ENCODE measurements around the gene FNIP2.
"Not testable (repeated sequence)": the region's sequence is repeated elsewhere in the genome, so short reads cannot be mapped to it uniquely, and the experiment has no call there.

Gene FNIP2

DNA sequence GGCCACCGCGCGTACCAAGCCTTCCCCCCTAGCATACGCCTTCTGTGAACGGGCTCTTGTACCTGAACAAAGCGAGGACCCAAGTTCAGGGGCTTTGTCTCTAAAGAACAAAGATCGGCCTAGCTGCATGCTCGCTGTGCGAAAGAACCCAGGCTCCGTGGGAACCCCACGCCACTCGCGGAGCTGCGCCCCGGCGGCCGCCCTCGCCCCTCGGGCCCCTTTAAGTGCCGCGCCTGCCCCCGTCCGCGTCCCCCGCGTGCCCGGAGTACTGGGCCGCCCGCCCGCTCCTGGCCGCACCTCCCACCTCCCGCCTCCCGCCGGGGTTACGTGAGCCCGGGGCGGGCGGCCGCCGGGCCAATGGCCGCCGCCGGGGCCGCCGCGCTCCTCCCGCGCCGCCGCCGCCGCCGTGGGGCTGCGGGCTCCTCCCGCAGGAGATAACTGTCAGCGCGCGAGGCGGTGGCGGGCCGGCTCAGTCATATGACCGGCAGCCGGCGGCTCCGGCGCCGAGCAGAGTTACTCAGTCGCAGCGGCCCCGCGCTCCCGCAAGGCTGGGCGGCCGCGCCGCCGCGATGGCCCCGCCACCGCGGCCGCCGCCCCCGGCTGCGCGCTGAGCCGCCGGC lies at the start of gene FNIP2:
Gene FNIP2, plus strand, starts transcription at position 472 of the 620 bp plus-strand sequence. CDS start 187 bp downstream, outside the sequence.
- DNase-seq = peak; percentile 42

DNA sequence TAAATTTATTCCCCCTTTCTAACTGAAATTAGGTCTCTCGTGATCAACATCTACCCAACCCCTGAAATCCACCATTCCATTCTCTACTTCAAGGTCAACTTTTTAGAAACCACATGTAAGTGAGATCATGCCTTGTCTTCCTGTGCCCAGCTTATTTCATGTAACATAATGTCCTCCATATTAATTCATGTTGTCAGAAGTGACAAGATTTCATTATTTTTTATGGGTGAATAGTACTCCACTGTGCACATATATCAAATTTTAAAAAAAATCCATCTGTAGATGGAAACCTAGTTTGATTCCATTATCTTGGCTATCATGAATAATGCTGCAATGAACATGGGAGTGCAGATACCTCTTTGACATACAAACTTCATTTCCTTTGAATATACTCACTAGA lies 47.1 kb upstream of the FNIP2 start:
- no peak for DNase-seq

DNA sequence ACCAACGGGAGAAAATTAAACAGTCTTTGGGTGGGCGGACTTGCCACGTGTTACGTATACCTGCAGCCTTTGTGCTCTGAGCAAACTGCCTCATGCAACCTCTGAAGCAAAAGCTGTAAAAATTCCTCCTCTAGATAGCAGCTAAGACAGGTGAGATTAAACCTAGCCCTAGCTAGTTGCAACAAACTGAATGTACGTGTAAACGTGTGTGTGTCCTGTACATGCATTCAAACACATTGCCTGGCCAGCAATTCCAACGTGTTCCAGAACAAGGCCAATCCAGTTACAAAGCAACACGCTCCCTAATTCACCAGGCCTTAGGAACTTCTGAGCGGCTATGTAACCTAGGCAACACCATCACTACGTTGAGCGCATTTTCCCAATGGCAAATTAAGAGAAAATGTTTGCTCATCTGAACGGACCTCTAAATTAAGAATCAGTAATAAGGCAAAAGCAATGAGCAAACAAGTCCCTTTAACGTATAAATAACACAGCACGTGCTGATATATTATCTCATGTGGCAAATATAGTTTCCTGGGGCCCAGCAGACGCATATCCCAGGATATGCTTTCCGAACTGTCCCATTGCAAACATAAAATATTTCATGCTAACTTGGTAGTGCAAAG lies 46.4 kb upstream of the FNIP2 start:
- DNase-seq = no peak

DNA sequence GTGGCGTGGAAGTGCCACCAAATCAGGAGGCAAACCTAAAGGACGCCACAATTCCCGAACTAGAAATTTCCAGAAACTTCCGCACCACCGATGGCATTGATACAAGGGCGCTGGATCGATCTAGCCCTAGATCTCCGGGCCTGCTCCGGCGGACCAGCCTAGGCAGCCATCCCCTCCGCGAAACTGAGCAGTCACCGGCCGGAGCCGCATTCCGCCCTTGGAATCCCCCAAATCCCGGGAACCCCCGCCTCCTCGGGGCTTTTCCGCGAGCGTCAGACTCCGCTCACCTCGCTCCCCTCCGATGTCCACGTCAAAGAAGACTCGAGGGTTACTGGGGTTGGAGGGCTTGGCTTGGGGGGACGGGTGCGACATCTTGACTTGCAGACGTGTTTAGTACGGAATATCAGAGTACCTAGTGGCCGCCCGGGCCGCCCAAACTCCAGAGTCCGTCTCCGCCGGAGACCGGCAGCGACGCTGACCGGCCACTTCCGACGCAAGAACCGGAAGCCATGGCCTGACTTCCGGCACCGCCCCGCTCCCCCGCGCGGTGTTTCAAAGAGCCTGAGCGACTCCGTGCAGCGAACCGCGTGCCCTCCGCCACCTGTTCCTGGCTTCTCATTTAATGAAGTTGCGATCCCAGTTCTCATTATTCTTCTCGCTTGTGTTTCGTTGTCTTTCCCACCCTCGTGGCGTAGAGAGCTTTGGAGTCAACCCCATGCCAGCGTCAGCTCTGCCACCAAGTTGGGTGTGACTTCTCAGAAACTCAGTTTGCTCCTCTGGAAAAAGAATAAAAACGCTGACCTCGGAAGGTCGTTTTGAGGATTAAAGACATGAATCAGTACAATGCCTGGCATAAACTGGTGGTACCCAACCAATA lies 45.7 kb upstream of the FNIP2 start, which contains the start of gene PPID:
Gene PPID, minus strand, starts transcription at position 480 of the 877 bp plus-strand sequence. Its CDS starts 108 bp downstream, at position 372.
- peak; percentile 30 for DNase-seq

DNA sequence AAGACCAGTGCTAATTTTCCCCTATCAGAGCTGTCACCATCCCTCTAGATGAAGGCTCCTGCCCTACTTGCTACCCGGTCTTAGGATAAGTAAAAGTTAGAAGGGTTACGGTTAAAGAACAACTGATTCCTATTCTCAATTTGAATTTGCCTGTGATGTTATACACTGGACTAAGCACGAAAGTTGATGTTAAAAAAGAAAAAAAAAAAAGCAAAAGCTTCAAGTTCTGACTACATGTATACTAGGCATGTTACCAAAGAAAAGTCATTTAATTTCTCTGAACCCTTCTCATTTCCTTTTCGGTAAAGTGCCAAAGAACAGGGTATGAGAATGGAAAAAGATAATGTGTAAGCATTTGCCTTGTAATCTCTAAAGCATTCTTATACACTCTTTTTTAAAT lies 44.2 kb upstream of the FNIP2 start:
- DNase-seq = no peak

DNA sequence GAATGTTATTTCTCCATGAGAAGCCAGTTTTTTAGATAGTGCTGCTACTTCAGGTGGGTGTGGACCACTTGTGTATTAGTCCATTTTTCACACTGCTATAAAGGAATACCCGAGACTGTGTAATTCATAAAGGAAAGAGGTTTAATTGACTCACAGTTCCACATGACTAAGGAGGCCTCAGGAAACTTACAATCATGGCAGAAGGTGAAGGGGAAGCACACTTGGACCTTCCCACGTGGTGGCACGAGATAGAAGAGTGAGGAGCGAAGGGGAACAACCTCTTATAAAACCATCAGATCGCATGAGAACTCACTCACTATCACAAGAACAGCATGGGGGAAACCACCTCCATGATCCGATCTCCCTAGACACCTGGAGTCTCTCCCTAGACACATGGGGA lies 42.2 kb upstream of the FNIP2 start:
- no peak for DNase-seq

DNA sequence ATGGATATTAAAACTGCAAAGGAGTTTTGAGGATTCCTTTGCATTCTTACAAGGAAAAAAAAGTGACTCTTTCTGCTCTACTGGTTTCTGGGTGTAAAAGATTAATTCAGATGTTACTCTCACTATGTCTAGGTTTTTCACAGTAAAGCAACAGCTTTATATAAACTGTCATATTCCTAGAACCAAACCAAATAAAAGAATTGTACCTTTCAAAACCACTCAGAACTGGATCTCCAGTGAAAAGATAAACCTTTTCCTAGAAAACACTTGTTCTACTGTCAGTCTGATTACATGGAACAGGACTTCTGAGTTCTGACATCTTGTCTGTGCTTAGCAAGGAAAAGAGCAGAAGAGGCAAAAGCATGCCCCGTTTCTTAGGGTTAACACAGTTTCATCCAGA lies 40.6 kb upstream of the FNIP2 start:
- no peak for DNase-seq

DNA sequence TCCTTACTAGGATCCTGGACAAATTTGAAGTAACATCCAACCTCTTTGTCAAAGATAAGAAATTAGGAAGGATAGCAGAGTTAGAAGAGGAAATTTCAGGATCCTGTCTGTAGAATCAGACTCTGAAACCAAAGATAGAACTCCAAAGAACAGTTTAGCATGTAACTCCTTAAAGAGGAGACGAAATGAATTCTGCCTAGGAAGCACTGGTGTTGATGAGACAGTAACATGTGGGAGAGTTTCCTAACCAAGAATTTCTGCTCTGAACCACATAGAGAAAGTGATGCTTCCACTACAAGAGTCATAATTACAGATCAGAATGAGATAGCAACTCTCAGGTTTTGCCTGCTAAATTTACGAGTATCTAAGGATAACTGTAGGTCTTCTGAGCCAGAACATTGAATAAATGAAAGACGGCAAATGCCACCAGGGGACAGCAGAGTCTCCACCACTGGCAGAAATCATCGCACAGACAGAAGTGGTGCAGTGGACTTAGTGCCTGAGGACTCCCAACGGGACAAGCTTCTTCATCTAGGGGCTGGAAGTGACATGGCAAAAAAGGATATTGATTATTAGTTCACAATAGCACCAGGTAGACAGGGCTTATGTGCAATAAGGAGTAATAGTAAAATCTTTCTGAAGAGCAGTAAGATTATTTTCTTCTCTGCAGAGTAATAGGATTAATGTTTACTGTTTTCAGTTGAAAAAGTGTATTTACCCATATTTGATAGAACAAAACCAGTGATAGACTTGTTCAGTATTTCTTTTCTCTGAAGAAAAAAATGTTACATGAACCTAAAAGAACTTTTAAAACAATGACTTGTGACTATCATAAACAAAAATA lies 38.9 kb upstream of the FNIP2 start:
- DNase-seq = no peak

DNA sequence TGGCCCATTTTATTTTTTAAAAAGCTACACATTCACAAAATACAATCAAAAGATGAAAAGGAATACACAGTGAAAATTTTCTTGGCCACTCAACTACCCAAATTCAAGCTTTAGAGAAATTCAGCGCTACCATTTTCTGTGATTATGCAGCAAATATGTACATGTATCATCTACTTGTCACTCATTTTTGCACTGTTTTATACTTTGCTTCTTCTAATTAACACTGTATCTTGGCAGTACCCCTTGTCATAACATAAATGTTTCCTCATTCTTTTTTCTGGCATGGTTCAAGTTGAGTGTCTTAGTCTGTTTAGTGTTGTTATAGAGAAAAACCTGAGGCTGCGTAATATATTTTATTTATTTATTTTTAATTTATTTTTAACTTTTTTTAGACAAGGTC lies 30.0 kb upstream of the FNIP2 start:
- DNase-seq = no peak

DNA sequence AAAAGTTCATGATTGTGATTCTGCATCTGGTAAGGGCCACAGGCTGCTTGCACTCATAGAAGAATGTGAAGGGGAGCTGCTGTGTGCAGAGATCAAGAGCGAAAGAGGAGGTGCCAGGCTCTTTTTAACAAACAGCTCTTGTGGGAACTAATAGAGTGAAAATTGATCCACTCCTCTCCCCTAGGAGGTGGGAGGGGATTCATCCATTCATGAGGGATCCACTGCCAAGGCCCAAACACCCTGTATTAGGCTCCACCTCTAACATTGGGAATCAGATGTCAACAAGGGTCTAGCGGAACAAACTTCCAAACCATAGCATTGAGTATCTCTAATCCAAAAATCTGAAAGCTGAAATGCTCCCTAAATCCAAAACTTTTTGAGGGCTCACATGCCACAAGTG lies 29.2 kb upstream of the FNIP2 start:
- no peak for DNase-seq

DNA sequence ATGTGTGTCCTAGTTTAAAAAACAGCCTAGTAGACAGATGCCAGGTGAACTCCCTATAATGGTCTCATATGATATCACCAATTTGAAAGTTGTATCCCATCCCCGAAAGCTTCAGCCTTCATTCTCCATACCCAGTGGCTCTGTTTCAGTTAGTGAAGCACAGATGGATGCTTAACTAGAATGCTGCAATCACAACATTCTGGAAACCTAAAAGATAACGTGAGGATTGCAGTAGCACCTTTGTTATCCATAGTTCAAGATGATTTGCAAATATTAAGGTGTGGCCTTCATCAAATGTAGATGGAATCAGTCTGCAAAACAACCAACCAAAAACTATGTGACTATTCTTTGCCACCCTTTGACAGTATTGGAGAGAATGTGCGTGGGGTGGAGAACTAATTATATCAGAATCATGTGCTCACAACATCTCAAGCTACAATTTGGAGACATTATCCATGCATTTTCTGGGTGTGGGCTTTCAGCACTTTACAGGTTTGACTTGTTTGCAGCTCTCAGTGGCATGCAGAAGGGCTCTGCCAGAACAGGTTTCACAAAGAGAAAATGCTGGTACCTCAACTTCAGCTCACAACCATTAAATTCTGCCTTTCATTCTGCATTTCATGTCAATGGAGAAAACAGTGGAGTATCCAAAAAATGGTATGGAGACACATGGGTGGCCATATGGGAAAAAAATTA lies 27.4 kb upstream of the FNIP2 start:
- no peak for DNase-seq

DNA sequence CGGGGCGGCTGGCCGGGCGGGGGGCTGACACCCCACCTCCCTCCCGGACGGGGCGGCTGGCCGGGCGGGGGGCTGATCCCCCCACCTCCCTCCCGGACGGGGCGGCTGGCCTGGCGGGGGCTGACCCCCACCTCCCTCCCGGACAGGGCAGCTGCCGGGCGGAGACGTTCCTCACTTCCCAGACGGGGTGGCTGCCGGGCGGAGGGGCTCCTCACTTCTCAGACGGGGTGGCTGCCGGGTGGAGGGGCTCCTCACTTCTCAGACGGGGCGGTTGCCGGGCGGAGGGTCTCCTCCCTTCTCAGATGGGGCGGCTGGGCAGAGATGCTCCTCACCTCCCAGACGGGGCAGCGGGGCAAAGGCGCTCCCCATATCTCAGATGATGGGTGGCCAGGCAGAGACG lies 22.3 kb upstream of the FNIP2 start:
- DNase-seq = not testable (repeated sequence)

DNA sequence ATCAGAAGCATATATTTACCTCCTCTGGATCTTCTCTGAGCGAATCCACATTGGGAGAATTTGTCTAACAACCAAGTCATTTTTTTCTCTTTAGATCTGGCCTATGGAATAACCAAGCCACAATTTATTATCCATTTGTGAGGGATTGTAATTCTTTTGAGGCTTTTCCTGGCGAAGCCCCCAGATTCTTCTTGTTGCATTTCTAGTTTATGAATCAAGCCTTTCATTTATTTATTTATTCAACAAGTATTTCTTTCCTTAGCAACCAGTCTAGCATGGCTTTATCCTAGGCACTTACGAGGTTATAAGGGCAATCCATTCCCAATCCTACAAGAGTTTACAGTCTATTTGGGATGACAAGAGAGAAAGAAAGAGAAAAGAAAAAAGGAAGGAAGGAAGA lies 18.4 kb upstream of the FNIP2 start:
- DNase-seq = no peak

DNA sequence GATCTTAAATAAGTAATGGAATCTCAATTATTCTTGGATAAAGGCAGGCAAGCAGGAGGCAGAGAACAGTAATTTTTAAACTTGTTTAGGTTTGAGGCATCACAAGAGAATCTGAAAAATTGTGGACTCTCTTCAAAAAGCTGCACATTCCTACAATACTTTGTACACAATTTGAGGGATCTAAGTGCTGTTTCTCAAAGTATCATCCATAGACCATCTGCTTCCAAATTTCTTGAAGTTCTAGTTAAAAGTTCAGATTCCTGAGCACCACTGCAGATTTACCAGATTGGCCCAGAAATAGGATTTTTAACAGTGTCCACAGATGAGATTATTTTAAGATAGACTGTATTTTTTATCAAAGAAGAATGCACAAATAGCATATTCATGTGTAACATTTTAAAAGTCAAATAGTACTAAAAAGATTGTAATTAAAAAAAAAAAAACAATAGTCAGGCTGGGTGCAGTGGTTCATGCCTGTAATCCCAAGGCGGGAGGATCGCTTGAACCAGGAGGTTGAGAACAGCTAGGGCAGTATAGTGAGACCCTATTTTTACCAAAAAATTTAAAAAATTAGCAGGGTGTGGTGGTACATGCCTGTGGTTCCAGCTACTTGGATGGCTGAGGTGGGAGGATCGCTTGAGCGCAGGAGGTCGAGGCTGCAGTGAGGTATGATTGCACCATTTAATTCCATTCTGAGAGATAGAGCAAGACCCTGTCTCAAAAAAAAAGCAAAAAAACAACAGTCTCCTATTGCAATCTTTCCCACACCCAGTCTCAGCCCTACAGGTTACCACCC lies 14.2 kb upstream of the FNIP2 start:
- no peak for DNase-seq

DNA sequence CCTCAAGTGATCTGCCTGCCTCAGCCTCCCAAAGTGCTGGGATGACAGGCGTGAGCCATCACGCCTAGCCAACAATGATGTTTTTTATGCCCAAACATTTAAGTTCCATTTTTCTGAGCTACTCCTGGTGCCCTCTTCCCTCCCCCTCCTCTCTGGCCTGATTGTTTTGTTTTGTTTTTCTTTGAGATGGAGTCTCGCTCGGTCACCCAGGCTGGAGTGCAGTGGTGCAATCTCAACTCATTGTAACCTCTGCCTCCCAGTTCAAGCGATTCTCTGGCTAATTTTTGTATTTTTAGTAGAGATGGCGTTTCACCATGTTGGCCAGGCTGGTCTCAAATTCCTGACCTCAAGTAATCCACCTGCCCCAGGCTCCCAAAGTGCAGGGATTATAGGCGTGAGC lies 13.0 kb upstream of the FNIP2 start:
- not testable (repeated sequence) for DNase-seq

DNA sequence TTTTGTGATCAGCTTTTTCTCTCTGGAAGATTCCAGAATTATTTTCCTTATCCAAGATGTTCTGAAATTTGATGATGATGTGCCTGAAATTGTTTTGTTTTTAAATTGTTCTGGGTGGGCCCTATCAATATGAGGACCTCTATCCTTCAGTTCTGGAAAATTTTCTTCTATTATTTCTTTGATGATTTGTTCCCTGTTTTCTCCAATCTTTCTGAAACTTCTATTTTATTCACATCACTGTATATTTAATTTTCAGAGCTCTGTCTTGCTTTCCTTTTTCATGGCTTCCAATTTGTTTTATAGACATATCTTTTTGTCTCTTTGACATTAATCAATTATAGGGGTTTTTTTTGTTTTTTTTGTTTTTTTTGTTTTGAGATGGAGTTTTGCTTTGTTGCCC lies 12.2 kb upstream of the FNIP2 start:
- no peak for DNase-seq

DNA sequence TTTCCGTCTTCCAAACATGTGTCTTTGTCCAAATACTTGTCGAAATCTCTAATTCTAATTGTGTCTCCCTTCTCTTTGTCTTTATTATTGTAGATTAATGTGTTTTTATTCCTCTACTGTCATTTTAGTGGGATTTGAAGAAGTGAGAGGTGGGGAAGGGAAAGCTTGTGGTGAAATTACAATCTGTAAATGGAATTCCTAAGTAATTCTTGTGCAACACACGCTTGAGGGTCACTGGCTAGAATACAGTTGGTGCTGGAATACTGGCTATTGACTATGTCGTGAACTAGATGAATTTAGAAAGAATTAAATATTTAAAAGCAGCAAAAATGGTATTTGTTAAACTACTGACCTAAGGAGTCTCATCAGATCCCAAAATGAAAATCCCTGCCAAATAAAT lies 10.7 kb upstream of the FNIP2 start:
- DNase-seq = no peak

DNA sequence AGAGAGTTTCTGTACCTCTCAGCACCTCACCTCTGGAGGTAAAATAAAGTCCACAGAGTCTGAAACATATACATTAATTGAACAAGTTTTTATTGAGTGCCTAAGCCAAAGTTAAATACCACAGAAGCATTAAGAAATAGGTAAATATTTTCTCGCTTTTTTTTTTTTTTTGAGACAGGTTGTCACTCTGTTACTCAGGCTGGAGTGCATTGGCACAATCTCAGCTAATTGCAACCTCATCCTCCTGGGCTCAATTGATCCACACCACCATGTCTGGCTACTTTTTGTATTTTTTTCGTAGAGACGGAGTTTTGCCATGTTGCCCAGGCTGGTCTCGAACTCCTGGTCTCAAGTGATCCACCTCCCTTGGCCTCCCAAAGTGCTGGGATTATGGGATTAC lies 10.1 kb upstream of the FNIP2 start:
- no peak for DNase-seq

DNA sequence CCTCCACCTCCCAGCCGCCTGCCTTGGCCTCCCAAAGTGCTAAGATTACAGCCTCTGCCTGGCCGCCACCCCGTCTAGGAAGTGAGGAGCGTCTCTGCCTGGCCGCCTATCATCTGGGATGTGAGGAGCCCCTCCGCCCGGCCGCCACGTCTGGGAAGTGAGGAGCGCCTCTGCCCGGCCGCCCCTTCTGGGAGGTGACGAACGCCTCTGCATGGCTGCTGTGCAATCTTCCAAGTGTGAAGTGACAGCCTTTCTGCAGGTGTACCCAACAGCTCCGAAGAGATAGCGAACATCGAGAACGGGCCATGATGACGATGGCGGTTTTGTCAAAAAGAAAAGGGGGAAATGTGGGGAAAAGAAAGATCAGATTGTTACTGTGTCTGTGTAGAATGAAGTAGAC lies 9.3 kb upstream of the FNIP2 start:
- DNase-seq = not testable (repeated sequence)

DNA sequence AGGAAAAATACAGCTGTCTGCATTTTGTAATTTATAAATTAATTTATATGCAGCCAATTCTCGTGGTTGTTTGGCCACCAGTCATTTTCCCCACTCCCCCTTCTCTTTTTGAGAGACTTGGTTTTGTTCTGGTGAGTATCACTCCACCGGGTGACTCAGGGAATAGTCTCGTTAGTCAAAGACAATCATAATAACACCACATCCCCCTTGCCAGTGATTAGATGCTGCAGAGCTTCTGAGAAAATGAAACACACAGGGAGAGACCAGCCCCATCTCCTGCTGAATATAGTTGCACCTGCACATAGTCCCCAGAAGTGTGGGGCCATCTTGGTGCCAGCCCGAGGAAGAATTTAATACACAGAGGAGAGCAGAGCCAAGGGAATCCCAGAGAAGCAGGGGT lies 8.0 kb upstream of the FNIP2 start:
- DNase-seq = no peak

DNA sequence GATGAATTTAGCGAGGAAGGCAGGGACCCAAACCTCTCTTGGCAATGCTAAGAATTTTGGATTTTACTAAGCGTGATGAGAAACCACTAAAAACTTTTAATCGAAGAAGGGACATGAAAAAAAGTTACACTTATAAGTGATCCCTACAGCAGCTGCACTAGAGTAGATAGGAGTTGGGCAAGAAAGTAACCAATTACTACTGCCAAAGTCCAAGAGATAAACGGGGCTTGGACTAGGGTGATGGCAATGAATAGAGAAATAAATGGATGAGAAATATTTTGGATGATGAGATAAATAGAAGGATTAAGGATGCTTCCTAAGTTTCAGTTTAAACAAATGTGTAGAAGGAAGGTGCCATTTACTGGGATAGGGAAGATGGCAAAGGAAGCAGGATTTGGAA lies 6.3 kb upstream of the FNIP2 start:
- no peak for DNase-seq

Data from T1000 (cell line).